ENCODE measurements around the gene LLGL2.

LLGL2 gene

GRCh38 chr17:75492555-75493168 is 32.8 kb upstream of the LLGL2 start:
- no peak for DNase-seq

DNA sequence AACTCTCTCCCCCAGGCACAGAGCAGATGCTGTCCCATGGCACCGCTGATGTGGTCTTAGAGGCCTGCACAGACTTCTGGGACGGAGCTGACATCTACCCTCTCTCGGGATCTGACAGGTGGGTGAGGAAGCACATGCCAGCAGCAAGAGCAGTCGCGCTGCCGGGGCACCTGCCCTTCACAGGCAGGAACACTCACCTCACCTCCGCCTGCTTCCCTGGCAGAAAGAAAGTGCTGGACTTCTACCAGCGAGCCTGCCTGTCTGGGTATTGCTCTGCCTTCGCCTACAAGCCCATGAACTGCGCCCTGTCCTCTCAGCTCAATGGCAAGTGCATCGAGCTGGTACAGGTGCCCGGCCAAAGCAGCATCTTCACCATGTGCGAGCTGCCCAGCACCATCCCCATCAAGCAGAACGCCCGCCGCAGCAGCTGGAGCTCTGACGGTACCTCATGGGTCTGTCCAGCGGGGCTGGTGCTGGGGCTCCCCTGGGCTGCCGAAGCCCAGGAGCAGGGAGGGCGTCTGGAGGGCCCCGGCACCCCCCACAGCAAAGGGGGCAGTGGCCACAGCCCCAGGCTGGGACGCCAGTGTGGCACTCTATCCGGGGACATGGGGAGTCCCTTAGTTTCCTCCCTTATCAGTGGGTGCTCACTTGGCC is 31.9 kb upstream of the LLGL2 start:
- DNase-seq, result no peak

GRCh38 chr17:75494326-75494877 is 31.1 kb upstream of the LLGL2 start:
- DNase-seq, result no peak

DNA sequence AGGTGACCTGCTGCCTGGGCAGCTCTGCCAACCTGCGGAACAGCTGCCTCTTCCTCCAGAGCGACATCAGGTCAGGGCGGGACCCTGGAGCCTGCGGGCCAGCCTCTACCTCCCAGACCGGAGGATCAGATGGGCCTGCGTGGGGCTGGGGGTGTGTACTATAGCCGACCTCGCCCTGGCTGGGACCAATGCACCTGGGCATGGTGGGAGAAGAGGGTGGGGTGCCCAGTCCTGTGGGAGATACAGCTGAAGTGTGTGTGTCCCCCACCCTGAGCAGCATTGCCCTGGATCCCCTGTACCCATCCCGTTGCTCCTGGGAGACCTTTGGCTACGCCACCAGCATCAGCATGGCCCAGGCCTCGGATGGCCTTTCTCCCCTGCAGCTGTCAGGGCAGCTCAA is 29.5 kb upstream of the LLGL2 start:
- no peak for DNase-seq

DNA sequence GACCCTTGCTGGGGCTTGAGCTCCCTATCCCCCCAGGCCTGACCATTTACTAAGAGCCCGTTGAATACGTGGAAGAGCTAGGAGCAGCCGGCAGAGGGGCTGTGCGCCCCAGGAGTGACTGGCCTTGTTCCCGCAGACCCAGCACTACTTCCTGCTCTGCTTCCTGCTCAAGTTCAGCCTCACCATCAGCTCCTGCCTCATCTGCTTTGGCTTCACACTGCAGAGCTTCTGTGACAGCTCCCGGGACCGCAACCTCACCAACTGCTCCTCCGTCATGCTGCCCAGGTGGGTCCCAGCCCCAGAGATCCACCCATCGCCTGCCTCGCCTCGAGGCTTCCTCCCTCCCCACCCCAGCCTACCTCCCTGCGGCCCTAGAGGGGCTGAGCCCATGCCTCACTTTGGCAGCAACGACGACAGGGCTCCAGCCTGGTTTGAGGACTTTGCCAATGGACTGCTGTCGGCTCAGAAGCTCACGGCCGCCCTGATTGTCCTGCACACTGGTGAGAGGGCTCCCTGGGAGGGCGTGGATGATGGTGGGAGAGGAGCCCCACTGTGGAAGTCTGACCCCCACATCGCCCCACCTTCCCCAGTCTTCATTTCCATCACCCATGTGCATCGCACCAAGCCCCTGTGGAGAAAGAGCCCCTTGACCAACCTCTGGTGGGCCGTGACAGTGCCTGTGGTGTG is 27.3 kb upstream of the LLGL2 start:
- no peak for DNase-seq

GRCh38 chr17:75498726-75499213 is 26.7 kb upstream of the LLGL2 start:
- DNase-seq, result no peak

DNA sequence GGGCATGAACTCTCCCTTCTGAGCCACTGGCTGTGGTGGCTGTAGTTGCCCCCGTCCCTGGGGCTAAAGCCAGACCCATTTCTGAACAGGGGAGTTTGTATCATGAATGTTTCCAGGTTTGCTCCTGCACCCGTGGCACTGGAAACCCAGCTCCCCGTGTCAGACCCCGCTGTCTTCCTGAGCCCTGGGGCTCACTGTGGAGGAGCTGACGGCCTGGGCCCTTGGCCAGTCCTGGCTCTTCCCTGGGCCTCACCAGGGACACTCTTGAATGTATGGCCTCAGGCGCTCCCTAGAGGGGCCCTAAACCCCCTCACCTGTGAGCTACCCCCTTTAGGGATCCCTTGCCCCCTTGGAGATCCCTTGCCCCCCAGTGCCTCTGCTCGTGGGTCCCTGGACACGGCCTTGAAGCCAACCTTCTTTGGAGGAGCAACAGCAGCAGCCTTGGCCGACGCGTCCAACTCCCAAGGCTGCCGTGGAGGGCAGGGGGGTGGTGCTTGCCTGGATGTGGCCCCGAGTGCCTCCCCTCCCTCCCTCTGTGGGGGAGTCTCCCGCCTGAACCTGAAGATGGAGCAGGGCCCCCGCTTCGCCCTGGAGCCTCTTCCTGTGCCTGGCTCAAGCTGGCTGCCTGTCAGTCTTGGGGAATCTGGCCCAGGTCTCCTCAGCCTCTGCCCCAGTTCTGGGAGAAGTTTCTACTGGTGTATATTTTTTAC is 26.0 kb upstream of the LLGL2 start:
- DNase-seq, result no peak

DNA sequence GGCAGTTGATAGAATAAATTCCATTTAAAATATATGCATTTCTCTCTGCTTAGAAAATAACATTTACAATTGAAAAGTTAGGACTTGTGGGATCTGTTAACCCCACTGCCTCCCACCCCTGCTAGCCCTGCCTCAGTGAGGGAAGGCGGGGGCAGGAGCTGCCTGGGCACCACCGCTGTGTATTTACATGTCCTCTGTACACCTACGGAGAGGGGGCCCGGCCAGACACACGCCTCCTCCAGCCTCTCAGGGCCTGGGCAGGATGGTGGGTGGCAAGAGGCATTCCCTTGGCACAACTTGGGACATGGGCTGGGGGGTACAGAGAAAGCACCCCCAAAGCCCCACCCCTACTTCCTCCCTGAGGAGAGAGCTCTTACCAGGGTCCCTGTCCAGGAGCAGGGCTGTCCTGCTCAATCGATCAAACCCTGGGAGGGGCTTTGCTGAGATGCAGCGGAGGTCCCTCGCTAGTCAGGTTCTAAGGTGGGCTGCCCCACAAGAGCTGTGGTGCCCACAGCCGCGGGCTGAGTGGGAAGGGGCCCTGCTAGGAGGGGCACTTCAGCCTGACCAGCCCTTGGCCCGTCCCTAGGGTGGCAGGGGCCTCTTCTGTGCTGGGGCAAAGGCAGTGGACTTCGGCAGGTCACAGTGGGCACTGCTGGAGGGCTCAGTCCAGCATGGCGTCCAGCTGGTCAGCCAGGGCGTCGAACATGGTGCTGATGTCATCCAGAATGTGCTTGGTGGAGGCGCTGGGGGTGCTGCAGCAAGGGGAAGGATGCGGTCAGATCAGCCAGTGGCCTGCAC is 24.9 kb upstream of the LLGL2 start:
- no peak for DNase-seq

DNA sequence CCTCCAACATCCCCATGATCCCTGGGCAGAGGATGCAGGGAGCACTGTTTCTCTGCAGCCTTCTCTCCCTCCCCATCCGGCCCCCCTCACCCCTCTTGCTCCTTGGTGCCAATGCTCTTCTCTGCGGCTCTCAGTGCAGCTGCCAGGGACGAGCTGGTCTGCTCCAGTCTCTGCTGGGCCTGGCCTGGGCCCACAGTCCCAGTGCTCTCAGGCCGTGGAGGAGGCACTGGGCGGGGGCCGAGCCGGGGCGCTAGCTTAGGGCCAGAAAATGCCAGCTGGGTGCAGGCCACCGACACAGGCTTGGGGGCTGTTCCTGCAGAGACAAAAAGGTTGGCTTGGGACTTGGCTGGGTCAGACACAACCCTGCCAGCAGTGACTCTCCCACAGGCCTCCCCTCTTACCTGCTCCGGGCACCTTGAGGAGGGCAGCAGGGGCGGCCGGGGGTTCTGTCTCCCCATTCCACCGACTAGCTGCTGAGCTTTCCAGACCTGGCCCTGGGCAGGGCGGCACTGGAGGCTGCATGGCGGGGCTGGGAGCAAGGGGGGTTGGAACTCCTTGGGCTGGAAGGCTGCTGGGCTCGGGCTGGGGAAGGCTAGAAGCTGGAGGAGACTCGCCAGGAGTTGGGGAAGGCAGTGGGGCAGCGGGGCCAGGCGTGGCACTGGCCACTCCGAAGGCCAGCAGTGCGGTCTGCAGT is 24.0 kb upstream of the LLGL2 start:
- no peak for DNase-seq

- no peak for DNase-seq
Observed at GRCh38 chr17:75502072-75502720, 23.3 kb upstream of the LLGL2 start.

GRCh38 chr17:75502721-75503329 is 22.7 kb upstream of the LLGL2 start:
- DNase-seq, result no peak

DNA sequence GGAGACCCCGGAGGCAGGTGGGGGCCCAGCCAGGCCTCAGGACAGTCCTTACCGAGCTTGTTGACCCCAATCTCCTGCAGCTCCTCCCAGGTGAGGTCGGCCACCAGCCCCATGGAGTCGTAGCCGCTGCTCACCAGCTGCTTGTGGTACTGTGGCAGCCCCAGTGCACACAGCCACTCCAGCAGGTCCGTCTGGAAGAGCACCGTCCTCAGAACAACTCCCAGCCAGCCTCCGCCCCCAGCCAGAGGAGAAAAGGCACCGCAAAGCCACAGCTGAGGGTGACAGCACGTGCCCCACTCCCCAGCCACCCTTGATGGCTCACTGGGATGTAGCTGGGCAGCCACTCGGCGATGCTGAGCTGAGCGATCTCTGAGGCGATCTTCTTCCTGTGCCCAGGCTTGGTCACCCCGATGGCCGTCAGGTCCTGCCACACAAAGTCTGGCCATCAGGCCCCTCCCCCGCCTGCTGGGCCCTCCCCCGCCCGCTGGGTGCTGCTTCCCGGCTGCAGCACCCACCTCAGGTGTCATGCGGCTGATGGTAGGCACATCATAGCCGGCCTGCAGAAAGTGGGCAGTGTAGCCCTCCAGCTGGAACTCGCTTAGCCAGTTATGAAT is 22.1 kb upstream of the LLGL2 start:
- DNase-seq, result no peak

DNA sequence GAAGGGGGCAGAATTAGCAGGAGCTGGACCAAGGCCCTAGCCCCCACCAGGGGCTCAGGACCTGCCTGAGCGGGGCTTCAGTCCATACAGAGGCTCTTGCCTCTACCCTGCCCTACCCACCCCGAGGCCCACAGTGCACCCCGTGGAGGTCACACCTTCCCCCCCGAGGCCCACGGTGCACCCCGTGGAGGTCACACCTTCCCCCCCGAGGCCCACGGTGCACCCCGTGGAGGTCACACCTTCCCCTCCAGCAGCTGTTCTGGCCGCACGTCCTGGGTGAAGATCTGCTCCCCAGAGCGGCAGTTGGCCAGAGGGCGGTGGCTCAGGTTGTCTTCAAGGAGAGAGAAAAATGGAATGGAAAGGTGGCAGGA is 21.5 kb upstream of the LLGL2 start:
- no peak for DNase-seq

- no peak for DNase-seq
Observed at GRCh38 chr17:75504347-75505151, 20.9 kb upstream of the LLGL2 start.

GRCh38 chr17:75505152-75505409 is 20.4 kb upstream of the LLGL2 start:
- no peak for DNase-seq

DNA sequence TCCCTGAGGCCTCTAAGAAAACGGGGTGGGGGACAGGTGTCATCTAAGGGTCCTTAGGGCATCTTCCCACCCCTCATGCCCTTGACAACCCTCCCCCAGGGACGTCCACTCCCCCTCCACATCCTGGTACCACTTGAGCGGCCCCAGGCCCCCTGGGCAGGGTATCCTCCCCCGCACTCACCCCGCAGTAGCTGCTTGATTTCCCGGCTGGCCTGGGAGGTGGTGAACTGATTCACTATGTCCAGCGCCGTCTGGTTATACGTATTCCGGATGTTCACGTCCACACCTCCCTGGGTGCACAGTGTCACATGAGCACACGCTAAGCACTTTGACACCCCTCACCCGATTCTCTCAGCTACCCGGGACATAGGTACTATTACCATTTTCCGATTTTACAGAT is 19.9 kb upstream of the LLGL2 start:
- DNase-seq, result no peak

GRCh38 chr17:75506134-75506533 is 19.4 kb upstream of the LLGL2 start:
- no peak for DNase-seq

DNA sequence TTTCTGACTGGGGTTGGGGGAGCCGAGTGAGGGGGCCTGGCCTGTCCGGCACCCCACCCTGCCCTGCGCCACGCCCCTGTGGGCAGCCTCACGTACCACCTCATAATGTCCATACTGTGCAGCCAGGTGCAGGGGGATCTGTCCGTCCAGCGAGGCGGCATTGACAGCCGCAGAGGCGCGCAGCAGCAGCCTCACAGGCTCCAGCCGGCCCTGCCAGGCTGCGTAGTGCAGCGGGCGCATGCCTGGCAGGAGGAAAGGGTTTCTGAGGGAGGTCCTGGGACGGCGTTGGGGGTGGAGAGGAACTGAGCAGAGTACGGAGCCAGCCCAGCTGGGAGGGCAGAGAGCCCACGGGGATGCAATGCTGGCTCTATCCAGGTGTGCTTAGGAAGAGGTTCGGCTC is 18.6 kb upstream of the LLGL2 start:
- no peak for DNase-seq

DNA sequence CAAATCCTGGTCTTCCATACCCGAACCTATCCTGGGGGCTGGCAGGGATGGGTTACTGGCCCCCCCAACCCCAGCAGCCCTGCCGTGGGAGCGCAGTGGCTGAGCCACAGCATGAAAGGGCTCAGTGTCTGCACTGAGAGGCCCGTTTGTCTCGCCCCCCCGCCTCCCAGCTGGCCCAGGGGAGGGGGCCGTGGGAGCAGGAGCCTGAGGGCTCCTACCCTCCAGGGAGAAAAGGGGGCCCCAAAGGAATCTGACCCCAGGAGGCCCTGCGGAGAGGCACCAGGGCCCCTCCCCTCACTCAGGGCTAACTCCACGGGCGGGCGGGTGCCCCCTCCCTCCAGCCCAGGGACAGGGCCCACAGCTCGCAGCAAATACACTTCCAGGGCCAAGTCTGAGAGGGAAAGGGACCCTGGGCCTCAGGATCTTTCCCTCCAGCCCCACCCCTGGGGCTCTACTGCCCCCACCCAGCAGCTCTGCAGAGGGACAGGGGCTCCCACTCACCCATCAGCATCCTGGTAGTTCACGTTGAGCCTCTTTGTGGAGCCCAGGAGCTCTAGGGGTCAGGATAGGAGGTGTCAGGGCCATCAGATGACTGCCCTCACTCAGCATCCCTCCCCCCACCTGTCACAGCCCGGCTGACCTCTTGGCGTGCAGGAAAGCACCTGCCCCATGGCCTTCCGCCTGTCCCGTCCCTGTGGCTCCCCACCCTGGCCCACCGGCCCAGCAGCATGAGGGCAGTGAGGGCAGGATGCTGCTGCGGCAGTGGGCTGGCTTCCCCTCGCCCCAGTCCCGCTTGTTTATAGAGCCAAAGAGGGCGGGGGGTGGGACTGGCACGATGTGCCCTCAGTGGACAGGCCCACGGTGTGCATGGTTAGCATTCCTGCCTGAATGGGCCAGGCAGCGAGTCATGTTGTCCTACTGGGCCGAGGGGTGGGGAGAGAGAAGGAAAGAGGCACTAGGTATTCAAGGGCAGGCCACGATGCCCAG is 17.5 kb upstream of the LLGL2 start:
- no peak for DNase-seq
